Ascending aorta (tissue), 2 donors: ENCODE data around the gene DCBLD1. TPM values are rescaled to one million over a fixed set of nuclear protein-coding genes. Genes with fewer than 3 reads are reported as not detected.

ENCODE experiments used
- DNase-seq, 2 donors: peaks; one replicate each; pipeline ENCODE4 v3.0.0-alpha.2; 2019; ENCODE audit warnings: low spot score in 2 of 2
- H3K27ac ChIP-seq, 2 donors: fragments of 200-600 bp; sonication (generic); one replicate each; pipeline ENCODE4 v1.5.1; 2016 to 2017; ENCODE audit warnings: mild to moderate bottlenecking in 1 of 2
- H3K27me3 ChIP-seq: fragments of 200-600 bp; sonication (generic); one replicate; pipeline ENCODE4 v1.5.1; 2017
- H3K36me3 ChIP-seq, 2 donors: fragments of 200-600 bp; sonication (generic); one replicate each; pipeline ENCODE4 v1.5.1; 2016
- H3K4me1 ChIP-seq, 2 donors: fragments of 200-600 bp; sonication (generic); one replicate each; pipeline ENCODE4 v1.5.1; 2016 to 2017; ENCODE audit warnings: mild to moderate bottlenecking in 1 of 2
- H3K4me3 ChIP-seq, 2 donors: fragments of 200-600 bp; sonication (generic); one replicate each; pipeline ENCODE4 v1.5.1; 2016 to 2017; ENCODE audit warnings: mild to moderate bottlenecking in 1 of 2
- H3K9me3 ChIP-seq, 2 donors: fragments of 200-600 bp; sonication (generic); one replicate each; pipeline ENCODE4 v1.5.1; 2016
- intact Hi-C: fragments of 100-400 bp; cut with DNase I; formaldehyde crosslinking; loops from one replicate; pipeline ENCODE4 v1.15.1; 2023
- total RNA-seq: library from RNA; depleted of rRNA; stranded (reverse); fragments of >200 nt; gene quantifications from one replicate; pipeline ENCODE4 v1.1.0, GENCODE V29; 2016
- TF ChIP-seq, protein P1 (sequence below), 3 experiments: fragments of 200-600 bp in 2 of 3; fragments of 450-650 bp in 1 of 3; sonication (generic) in 2 of 3; IDR thresholded peaks; one replicate each; pipeline ENCODE4 v1.5.1; 2016 to 2019; ENCODE audit warnings: antibody characterized with exemption in 3 of 3, mild to moderate bottlenecking in 1 of 3, moderate library complexity in 1 of 3

DCBLD1 gene
- total RNA-seq, 1 donor from 2014 or later: 0.85 TPM

DNA sequence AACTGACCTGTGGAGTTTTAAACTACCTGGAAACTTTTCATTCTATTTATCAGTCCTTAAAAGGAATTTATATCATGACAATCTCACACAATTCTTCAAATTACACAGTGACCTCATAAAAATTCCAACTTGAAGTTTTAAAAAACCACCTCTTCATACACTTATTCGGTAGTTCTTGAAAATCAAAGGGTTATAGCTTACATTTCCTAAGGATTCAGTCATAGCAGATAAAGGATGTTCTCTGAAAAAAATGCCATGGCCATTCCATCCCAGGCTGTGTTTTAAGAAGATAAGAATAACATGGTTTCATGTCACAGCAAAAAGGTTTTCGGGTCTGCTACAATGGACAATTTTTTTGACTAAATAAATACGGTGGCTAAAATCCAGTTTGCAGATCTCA, 78.7 kb downstream of the DCBLD1 start:
- Histone ChIP-seq H3K36me3 (peaks cover 8 to 32% of the 10 kb centered on the region in 2 donors), H3K27ac (no peak overlapping the region), H3K4me3 (no peak overlapping the region), H3K27me3 (no peaks in the 10 kb centered on the region), H3K4me1 (no peaks in the 10 kb centered on the region), H3K9me3 (no peaks in the 10 kb centered on the region)
- no peak for DNase-seq
- TF ChIP-seq, protein P1, sequence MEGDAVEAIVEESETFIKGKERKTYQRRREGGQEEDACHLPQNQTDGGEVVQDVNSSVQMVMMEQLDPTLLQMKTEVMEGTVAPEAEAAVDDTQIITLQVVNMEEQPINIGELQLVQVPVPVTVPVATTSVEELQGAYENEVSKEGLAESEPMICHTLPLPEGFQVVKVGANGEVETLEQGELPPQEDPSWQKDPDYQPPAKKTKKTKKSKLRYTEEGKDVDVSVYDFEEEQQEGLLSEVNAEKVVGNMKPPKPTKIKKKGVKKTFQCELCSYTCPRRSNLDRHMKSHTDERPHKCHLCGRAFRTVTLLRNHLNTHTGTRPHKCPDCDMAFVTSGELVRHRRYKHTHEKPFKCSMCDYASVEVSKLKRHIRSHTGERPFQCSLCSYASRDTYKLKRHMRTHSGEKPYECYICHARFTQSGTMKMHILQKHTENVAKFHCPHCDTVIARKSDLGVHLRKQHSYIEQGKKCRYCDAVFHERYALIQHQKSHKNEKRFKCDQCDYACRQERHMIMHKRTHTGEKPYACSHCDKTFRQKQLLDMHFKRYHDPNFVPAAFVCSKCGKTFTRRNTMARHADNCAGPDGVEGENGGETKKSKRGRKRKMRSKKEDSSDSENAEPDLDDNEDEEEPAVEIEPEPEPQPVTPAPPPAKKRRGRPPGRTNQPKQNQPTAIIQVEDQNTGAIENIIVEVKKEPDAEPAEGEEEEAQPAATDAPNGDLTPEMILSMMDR (IDR thresholded peaks at IDR 0.05): no peak
- intact Hi-C loops: no loop called here

DNA sequence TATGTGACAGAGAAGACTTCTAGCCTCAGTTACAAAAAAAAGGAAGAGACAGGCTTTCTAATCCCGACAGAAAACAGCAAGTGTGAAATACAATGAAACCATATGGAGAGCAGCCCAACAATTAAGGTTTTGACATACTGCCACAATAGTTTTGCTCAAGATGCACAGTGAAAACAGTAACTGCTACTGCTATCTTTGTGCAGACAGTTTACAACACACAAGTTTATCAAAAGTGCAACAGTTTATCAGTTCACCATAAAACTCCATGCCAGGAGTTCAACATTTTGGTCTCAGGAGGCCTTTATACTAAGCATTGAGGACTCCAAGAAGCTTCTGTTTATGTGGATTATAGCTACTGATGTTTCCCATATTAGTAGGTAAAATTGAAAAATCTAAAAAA, 82.2 kb downstream of the DCBLD1 start:
- Histone ChIP-seq H3K9me3 (no peaks in the 10 kb centered on the region), H3K27me3 (no peaks in the 10 kb centered on the region), H3K4me3 (no peak overlapping the region), H3K36me3 (peaks cover 22 to 66% of the 10 kb centered on the region in 2 donors), H3K27ac (no peak overlapping the region), H3K4me1 (no peaks in the 10 kb centered on the region)
- intact Hi-C loops: no loop called here
- no peak for DNase-seq
- TF ChIP-seq, protein P1 (IDR thresholded peaks at IDR 0.05): no peak

DNA sequence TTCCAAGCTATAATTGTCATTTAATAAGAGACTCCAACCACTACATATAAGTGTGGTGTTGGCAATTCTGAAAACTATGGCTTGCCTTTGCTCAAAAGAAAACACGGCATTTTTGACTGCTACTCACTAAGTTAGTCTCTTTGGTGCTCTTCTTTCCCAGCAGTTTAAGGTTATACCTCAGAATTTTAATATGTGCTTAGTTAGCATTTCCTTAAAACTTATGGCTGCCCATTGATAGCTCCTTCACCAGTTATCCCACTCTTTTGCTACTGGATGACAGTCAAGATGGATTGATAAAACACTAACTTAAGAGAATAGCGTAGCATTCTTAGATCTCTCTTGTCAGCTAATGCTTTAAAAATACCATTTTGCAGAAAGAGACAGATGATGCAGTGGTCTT, 85.8 kb downstream of the DCBLD1 start:
- DNase-seq: no peak
- H3K36me3 ChIP-seq: peaks cover 23 to 66% of the 10 kb centered on the region in 2 donors
- H3K4me1 ChIP-seq: no peaks in the 10 kb centered on the region
- TF ChIP-seq, protein P1 (IDR thresholded peaks at IDR 0.05): no peak
- intact Hi-C loops: no loop called here
- no peak overlapping the region for H3K27ac ChIP-seq
- no peaks in the 10 kb centered on the region for H3K9me3 ChIP-seq
- H3K4me3 ChIP-seq: no peak overlapping the region
- no peaks in the 10 kb centered on the region for H3K27me3 ChIP-seq

DNA sequence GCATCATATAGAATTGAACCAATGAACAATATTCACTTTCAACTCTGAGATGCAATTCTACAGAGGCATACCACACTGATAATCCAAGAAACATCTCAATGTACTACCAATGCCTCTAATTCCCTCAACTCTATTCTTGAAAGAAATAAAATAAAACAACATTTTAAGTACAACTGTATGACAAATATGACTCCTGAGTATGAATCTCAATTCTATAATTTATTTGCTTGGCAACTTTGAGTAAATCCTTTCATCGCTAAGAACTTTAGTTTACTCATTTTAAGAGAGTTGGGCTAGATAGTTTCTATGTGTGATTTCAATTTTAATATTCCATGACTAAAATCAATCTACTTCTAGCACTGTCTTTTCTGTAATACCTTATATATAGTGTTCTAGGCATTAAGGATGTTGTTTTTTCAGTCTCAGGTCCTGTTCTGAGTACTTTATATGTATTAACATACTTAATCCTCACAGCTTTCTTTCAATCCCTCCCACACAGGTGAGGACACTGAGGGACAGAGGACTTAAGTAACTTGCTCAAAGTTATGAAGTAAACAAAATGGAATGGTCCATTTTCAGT, 86.4 kb downstream of the DCBLD1 start:
- Histone ChIP-seq H3K9me3 (no peaks in the 10 kb centered on the region), H3K36me3 (peaks cover 20 to 66% of the 10 kb centered on the region in 2 donors), H3K4me3 (no peak overlapping the region), H3K4me1 (no peaks in the 10 kb centered on the region), H3K27me3 (no peaks in the 10 kb centered on the region), H3K27ac (no peak overlapping the region)
- DNase-seq: no peak
- intact Hi-C loops: no loop called here
- TF ChIP-seq, protein P1 (IDR thresholded peaks at IDR 0.05): no peak

DNA sequence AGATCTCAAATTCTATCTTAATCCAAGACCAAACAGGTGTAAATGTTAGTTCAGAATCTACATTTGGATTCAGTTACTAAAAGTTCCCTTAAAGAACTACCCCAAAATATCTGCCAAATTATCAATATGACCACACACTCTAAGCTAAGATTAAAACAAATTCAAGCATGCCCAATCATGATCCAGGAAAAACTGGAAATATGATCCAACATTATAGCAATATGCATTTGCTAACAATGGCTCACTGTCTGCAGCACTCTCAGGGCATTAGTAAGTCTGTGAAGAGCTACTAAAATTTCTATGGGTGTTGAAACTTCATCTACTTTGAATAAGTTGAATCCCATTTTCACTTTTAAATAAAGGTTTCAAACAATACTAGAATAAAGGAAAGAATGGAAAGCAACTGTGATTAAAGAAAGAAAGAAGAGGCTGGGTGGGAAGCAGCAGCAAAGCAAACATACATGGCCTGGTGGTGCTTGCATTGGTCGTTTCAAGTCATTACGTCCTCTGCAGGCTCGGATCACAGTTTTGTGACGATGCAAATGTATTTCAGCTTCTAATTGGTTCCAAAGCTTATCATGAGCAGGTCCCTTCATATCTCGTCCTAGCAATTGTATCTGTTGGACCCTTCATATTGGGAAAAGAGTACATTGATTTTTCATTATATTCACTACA, 90.7 kb downstream of the DCBLD1 start:
- H3K4me1 ChIP-seq: no peaks in the 10 kb centered on the region
- no peak overlapping the region for H3K4me3 ChIP-seq
- TF ChIP-seq, protein P1 (IDR thresholded peaks at IDR 0.05): no peak
- intact Hi-C loops: no loop called here
- H3K36me3 ChIP-seq: peaks cover 13 to 51% of the 10 kb centered on the region in 2 donors
- no peak for DNase-seq
- no peaks in the 10 kb centered on the region for H3K27me3 ChIP-seq
- no peak overlapping the region for H3K27ac ChIP-seq
- H3K9me3 ChIP-seq: no peaks in the 10 kb centered on the region
